HepG2 (cell line): ENCODE data around the gene SRPK3. TPM values are rescaled to one million over a fixed set of nuclear protein-coding genes. Genes with fewer than 3 reads are reported as not detected.
A peak's percentile ranks its signal among the peaks of the same experiment; 100 is the strongest.

Experiments used
- ATAC-seq: fragments of 200-7000 bp; cut with Tn5 transposase; 3 replicates; pipeline ENCODE4 v1.9.1; 2020; ENCODE audit warnings: mild to moderate bottlenecking, moderate library complexity
- BruUV-seq: library from RNA; stranded (reverse); fragments of 400-500 nt; replicated peaks from 2 replicates; lab custom pipeline; 2021; lab: Mats Ljungman, UMichigan
- CTCF ChIA-PET: fragments of 300-600 bp; formaldehyde crosslinking; extraction: SDS; loops from one replicate; lab custom pipeline; 2021; ENCODE audit warnings: low total read pairs, inconsistent platforms, low intra/inter-chr PET ratio; lab: Yijun Ruan, JAX
- POLR2A ChIA-PET: fragments of 350-600 bp; sonication (Branson Sonifier 250); formaldehyde crosslinking; loops from one replicate; lab custom pipeline; 2020; ENCODE audit warnings: antibody characterized with exemption, inconsistent platforms; lab: Yijun Ruan, JAX
- DNase-seq: peaks from one replicate; pipeline ENCODE4 v3.0.0-alpha.2; 2015; ENCODE audit warnings: low spot score
- FAIRE-seq: peaks from 3 replicates; lab custom pipeline; 2011; peaks lifted over from hg19 to GRCh38; lab: Jason Lieb, UNC
- H2AFZ ChIP-seq: one replicate; pipeline ENCODE4 v1.6.1; 2011; ENCODE audit warnings: low read length, inconsistent platforms
- H3K27ac ChIP-seq: fragments of 300-600 bp; 3 replicates; pipeline ENCODE4 v1.8.0; 2011; ENCODE audit warnings: mixed run types, mild to moderate bottlenecking, mixed read lengths, low read length, inconsistent platforms; ENCODE audit not compliant: insufficient read depth; ENCODE audit errors: extremely low read length
- H3K27me3 ChIP-seq, 2 experiments: fragments of 200-600 bp in 1 of 2; 2 replicates in 1 of 2; 3 replicates in 1 of 2; pipeline versions ENCODE4 v1.6.0 to v1.8.0; 2011; ENCODE audit warnings: low read length in 2 of 2, mild to moderate bottlenecking in 2 of 2, moderate library complexity in 2 of 2, inconsistent platforms in 1 of 2; ENCODE audit not compliant: insufficient read depth in 2 of 2, control insufficient read depth in 1 of 2
- H3K36me3 ChIP-seq, 2 experiments: fragments of 200-600 bp in 1 of 2; replicated peaks in 1 of 2; 2 replicates in 1 of 2; 3 replicates in 1 of 2; pipeline versions ENCODE4 v1.5.1 to v1.8.0; 2011; ENCODE audit warnings: low read length in 2 of 2, inconsistent platforms in 1 of 2; ENCODE audit not compliant: insufficient read depth in 2 of 2, control insufficient read depth in 1 of 2
- H3K4me1 ChIP-seq: 2 replicates; pipeline ENCODE4 v1.5.1; 2012; ENCODE audit warnings: low read length, inconsistent platforms; ENCODE audit not compliant: insufficient read depth
- H3K4me2 ChIP-seq: 2 replicates; pipeline ENCODE4 v1.6.0; 2011; ENCODE audit warnings: low read depth, low read length, inconsistent platforms
- H3K4me3 ChIP-seq, 3 experiments: fragments of 200-600 bp in 1 of 3; sonication (generic), shearing (Covaris generic) in 1 of 3; replicated peaks in 1 of 3; 2 replicates each; pipeline ENCODE4 v1.5.1; 2011 to 2016; ENCODE audit warnings: low read length in 3 of 3, inconsistent platforms in 2 of 3, low read depth in 2 of 3, mild to moderate bottlenecking in 2 of 3, control low read depth in 1 of 3, mixed read lengths in 1 of 3; ENCODE audit not compliant: insufficient read depth in 1 of 3
- H3K79me2 ChIP-seq: one replicate; pipeline ENCODE4 v1.6.1; 2011; ENCODE audit warnings: low read length, inconsistent platforms; ENCODE audit not compliant: insufficient read depth
- H3K9ac ChIP-seq: 2 replicates; pipeline ENCODE4 v1.6.0; 2011; ENCODE audit warnings: mild to moderate bottlenecking, low read depth, low read length, inconsistent platforms; ENCODE audit not compliant: insufficient read depth
- H3K9me3 ChIP-seq: 2 replicates; pipeline ENCODE4 v1.5.1; 2012; ENCODE audit warnings: mild to moderate bottlenecking, low read length
- H4K20me1 ChIP-seq: 2 replicates; pipeline ENCODE4 v1.6.0; 2011; ENCODE audit warnings: inconsistent platforms, mild to moderate bottlenecking, low read length, moderate library complexity; ENCODE audit not compliant: insufficient read depth
- CCDC6 ChIP-seq: sonication (generic); formaldehyde crosslinking; IDR thresholded peaks from 2 replicates; pipeline ENCODE4 v1.8.1; 2022; ENCODE audit warnings: mild to moderate bottlenecking, missing genetic modification reagents, moderate library complexity
- EZH2 ChIP-seq: conservative IDR thresholded peaks from 2 replicates; pipeline ENCODE4 v1.6.1; 2012; ENCODE audit warnings: mild to moderate bottlenecking, low read depth, low read length, moderate library complexity
- FLYWCH1 ChIP-seq: sonication (generic); formaldehyde crosslinking; IDR thresholded peaks from 2 replicates; pipeline ENCODE4 v1.8.1; 2023; ENCODE audit warnings: mild to moderate bottlenecking, missing genetic modification reagents
- GABPB1 ChIP-seq: IDR thresholded peaks from 2 replicates; pipeline ENCODE4 v1.6.1; 2016; ENCODE audit warnings: mild to moderate bottlenecking, missing genetic modification reagents, moderate library complexity, missing compliant biosample characterization
- HDAC2 ChIP-seq: sonication (generic); formaldehyde crosslinking; IDR thresholded peaks from 2 replicates; pipeline ENCODE4 v1.4.0; 2020; ENCODE audit warnings: missing genetic modification reagents
- IRX3 ChIP-seq: sonication (generic); formaldehyde crosslinking; IDR thresholded peaks from 2 replicates; pipeline ENCODE4 v1.8.1; 2023; ENCODE audit warnings: mild to moderate bottlenecking, low read depth, missing genetic modification reagents, borderline replicate concordance
- MLLT10 ChIP-seq: sonication (generic); formaldehyde crosslinking; IDR thresholded peaks from 2 replicates; pipeline ENCODE4 v1.4.0; 2020; ENCODE audit warnings: missing genetic modification reagents
- NCOA1 ChIP-seq: sonication (generic); formaldehyde crosslinking; IDR thresholded peaks from 2 replicates; pipeline ENCODE4 v1.9.0; 2021; ENCODE audit warnings: missing genetic modification reagents
- PHF20 ChIP-seq: sonication (generic); formaldehyde crosslinking; IDR thresholded peaks from 2 replicates; pipeline ENCODE4 v1.5.0; 2020; ENCODE audit warnings: mild to moderate bottlenecking, missing genetic modification reagents
- SPEN ChIP-seq: sonication (generic); formaldehyde crosslinking; IDR thresholded peaks from 2 replicates; pipeline ENCODE4 v1.5.1; 2020; ENCODE audit warnings: low read depth, mild to moderate bottlenecking, missing genetic modification reagents
- STAT5B ChIP-seq: sonication (generic); formaldehyde crosslinking; IDR thresholded peaks from 2 replicates; pipeline ENCODE4 v1.4.0; 2020; ENCODE audit warnings: missing genetic modification reagents
- TFE3 ChIP-seq: IDR thresholded peaks from 2 replicates; pipeline ENCODE4 v1.6.1; 2016
- ZNF138 ChIP-seq: sonication (generic); formaldehyde crosslinking; IDR thresholded peaks from 2 replicates; pipeline ENCODE4 v1.5.0; 2020; ENCODE audit warnings: mild to moderate bottlenecking, low read depth, missing genetic modification reagents
- ZNF430 ChIP-seq: sonication (generic); formaldehyde crosslinking; IDR thresholded peaks from 2 replicates; pipeline ENCODE4 v1.9.0; 2021; ENCODE audit warnings: mild to moderate bottlenecking, missing genetic modification reagents
- ZNF451 ChIP-seq: sonication (generic); formaldehyde crosslinking; IDR thresholded peaks from 2 replicates; pipeline ENCODE4 v1.5.0; 2020; ENCODE audit warnings: mild to moderate bottlenecking, missing genetic modification reagents
- ZNF792 ChIP-seq: IDR thresholded peaks from 2 replicates; pipeline ENCODE4 v1.6.1; 2016
- ZNF878 ChIP-seq: sonication (generic); formaldehyde crosslinking; IDR thresholded peaks from 2 replicates; pipeline ENCODE4 v1.8.1; 2023; ENCODE audit warnings: mild to moderate bottlenecking, missing genetic modification reagents, moderate library complexity
- WGBS: methylation state at CpG from one replicate; pipeline ENCODE4 v1.1.6; 2017; ENCODE audit warnings: low lambda C conversion rate; 5-methylcytosine and 5-hydroxymethylcytosine counted together
- in situ Hi-C: cut with HindIII; loops from 2 replicates; pipeline ENCODE4 v1.10.0; 2017; ENCODE audit warnings: low pct_unique_long_range_greater_than_20kb; ENCODE audit not compliant: extremely low pct_ligation_motif_present
- intact Hi-C: fragments of 100-400 bp; cut with micrococcal nuclease; formaldehyde crosslinking; loops from one replicate; pipeline ENCODE4 v1.10.0; 2022; ENCODE audit not compliant: unreplicated experiment
- polyA plus RNA-seq, 8 experiments: library from polyadenylated mRNA; depleted of rRNA in 3 of 8; stranded (reverse) in 7 of 8; unstranded in 1 of 8; fragments of >200 nt; fragmentation: Illumina TruSeq in 4 of 8; extraction: Trizol in 4 of 8; gene quantifications; 2 replicates each; pipeline versions ENCODE4 v1.2.1 to v1.2.3, GENCODE V29; 2011 to 2016; ENCODE audit warnings: low read depth in 4 of 8, missing spikeins in 1 of 8, mixed read lengths in 1 of 8; ENCODE audit not compliant: insufficient read depth in 1 of 8
- total RNA-seq, 5 experiments: library from RNA; depleted of rRNA; stranded (reverse); fragments of >200 nt; fragmentation: Illumina TruSeq; extraction: Trizol; gene quantifications; 2 replicates each; pipeline ENCODE4 v1.2.3, GENCODE V29; 2016; ENCODE audit warnings: low read depth in 1 of 5
- TF ChIP-seq, protein P1 (sequence below): sonication (generic); formaldehyde crosslinking; IDR thresholded peaks from 2 replicates; pipeline ENCODE4 v1.4.0; 2020; ENCODE audit warnings: missing genetic modification reagents
- TF ChIP-seq, protein P2 (sequence below): IDR thresholded peaks from 2 replicates; pipeline ENCODE4 v1.6.1; 2016; ENCODE audit warnings: mild to moderate bottlenecking

The SRPK3 gene
- total and polyA plus RNA-seq, 2 of the 13 experiments (the other 11 are each of a cell fraction or from before 2014, with no cell fraction given): 0.22 to 0.30 TPM

DNA sequence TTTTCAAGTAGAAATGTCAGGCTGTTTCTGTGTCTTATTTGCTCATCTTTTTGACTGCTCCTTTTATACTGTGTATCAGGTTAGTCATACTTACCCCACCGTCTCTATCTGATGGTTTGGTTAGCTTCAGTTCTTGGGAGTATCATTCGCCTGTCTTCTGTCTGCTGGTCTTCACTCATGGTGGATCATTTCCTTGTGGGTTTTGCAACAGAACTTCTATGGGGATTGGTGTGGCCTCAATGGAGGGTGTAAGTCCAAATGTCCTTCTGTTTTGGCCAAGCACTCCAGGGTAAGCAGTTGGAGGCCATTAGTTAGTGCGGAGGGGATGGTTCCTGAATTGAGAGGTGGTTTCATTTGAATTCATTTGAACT lies 49.0 kb upstream of the SRPK3 start:
- intact Hi-C loops (no loop called here), in situ Hi-C loops (no loop called here)
- H3K79me2 ChIP-seq: peaks cover 14% of the 10 kb centered on the region
- no peaks in the 10 kb centered on the region for H3K9me3 ChIP-seq
- H2AFZ ChIP-seq: no peak overlapping the region
- peak; percentile 8 for FAIRE-seq
- ChIA-PET CTCF (no interaction called here), POLR2A (interaction anchor here (1.1 kb wide), 1 partner anchor 62 kb away, joined by 3 read pairs; the partner anchor contains the start of genes IDH3G and SSR4)
- no peak for DNase-seq
- H4K20me1 ChIP-seq: peaks cover 19% of the 10 kb centered on the region
- no peak overlapping the region for H3K4me2 ChIP-seq
- no peak for TF ChIP-seq CCDC6
- no peak for TF ChIP-seq ZNF792 (CRISPR knock-in tag)
- TF ChIP-seq IRX3: no peak
- TF ChIP-seq, protein P1, sequence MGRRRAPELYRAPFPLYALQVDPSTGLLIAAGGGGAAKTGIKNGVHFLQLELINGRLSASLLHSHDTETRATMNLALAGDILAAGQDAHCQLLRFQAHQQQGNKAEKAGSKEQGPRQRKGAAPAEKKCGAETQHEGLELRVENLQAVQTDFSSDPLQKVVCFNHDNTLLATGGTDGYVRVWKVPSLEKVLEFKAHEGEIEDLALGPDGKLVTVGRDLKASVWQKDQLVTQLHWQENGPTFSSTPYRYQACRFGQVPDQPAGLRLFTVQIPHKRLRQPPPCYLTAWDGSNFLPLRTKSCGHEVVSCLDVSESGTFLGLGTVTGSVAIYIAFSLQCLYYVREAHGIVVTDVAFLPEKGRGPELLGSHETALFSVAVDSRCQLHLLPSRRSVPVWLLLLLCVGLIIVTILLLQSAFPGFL (CRISPR knock-in tag): no peak
- no peak for TF ChIP-seq EZH2
- no peak for TF ChIP-seq SPEN (CRISPR knock-in tag)
- TF ChIP-seq MLLT10: no peak
- no peak overlapping the region for H3K4me3 ChIP-seq
- WGBS: 100% methylated on average over 2 of the region's 3 CpGs
- ATAC-seq: no peak
- H3K9ac ChIP-seq: no peak overlapping the region
- H3K27me3 ChIP-seq: no peaks in the 10 kb centered on the region
- peaks cover 50% of the 10 kb centered on the region for H3K4me1 ChIP-seq
- H3K36me3 ChIP-seq: peaks cover 0 to 9% of the 10 kb centered on the region in 2 experiments; a peak in 1 of 5 replicates
- H3K27ac ChIP-seq: no peak overlapping the region
- no TSS peak for BruUV-seq

DNA sequence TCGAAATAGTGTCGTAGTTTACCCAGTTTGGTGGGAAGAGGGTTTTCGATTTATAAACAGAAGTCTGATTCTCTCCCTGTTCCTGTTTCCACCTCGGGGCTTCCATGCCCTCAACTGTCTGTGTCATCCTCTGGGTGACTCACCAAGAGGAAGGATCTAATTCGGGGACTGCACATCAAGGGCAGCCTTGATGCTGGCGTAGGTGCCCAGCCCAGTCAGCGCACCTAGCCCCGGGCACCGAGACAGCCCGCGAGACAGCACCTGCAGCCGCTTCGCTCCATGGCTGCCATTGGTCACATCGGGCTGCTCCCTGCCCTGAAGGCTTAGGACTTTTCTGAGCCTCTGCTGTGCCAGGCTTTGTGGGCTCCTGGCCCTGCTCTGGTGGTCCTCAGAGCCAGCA lies 48.4 kb upstream of the SRPK3 start:
- Histone ChIP-seq H3K9ac (no peak overlapping the region), H3K27ac (no peak overlapping the region), H3K4me3 (no peak overlapping the region), H3K4me1 (peaks cover 45% of the 10 kb centered on the region), H2AFZ (no peak overlapping the region), H3K4me2 (no peak overlapping the region), H3K27me3 (no peaks in the 10 kb centered on the region), H3K79me2 (peaks cover 8% of the 10 kb centered on the region), H4K20me1 (peaks cover 15% of the 10 kb centered on the region), H3K36me3 (peaks cover 0 to 9% of the 10 kb centered on the region in 2 experiments; a peak in 1 of 5 replicates), H3K9me3 (no peaks in the 10 kb centered on the region)
- CTCF ChIA-PET: no interaction called here
- no peak for ATAC-seq
- DNase-seq: no peak
- 93% methylated on average over 4 of the region's 14 CpGs for WGBS
- BruUV-seq: no TSS peak
- no peak for FAIRE-seq
- intact Hi-C loops: no loop called here
- POLR2A ChIA-PET: no interaction called here
- in situ Hi-C loops: no loop called here
- TF ChIP-seq TFE3 (CRISPR knock-in tag): no peak
- no peak for TF ChIP-seq ZNF138 (CRISPR knock-in tag)
- TF ChIP-seq ZNF451 (CRISPR knock-in tag): no peak
- TF ChIP-seq, protein P2, sequence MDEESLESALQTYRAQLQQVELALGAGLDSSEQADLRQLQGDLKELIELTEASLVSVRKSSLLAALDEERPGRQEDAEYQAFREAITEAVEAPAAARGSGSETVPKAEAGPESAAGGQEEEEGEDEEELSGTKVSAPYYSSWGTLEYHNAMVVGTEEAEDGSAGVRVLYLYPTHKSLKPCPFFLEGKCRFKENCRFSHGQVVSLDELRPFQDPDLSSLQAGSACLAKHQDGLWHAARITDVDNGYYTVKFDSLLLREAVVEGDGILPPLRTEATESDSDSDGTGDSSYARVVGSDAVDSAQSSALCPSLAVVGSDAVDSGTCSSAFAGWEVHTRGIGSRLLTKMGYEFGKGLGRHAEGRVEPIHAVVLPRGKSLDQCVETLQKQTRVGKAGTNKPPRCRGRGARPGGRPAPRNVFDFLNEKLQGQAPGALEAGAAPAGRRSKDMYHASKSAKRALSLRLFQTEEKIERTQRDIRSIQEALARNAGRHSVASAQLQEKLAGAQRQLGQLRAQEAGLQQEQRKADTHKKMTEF (CRISPR knock-in tag): no peak
- TF ChIP-seq HDAC2: no peak
- TF ChIP-seq NCOA1 (CRISPR knock-in tag): no peak
- no peak for TF ChIP-seq ZNF430 (CRISPR knock-in tag)
- TF ChIP-seq ZNF878 (CRISPR knock-in tag): no peak
- TF ChIP-seq PHF20 (CRISPR knock-in tag): no peak
- TF ChIP-seq FLYWCH1 (CRISPR knock-in tag): no peak
- TF ChIP-seq GABPB1 (CRISPR knock-in tag): no peak
- TF ChIP-seq STAT5B (CRISPR knock-in tag): no peak
